Nephron (organoid): ENCODE results near the gene DNAL4.

Experiments used
- H3K27ac Mint-ChIP-seq, 3 experiments: 2 replicates each; pipeline ENCODE4 v1.8.0; 2020; ENCODE audit warnings: mixed read lengths in 3 of 3, mild to moderate bottlenecking in 2 of 3, moderate library complexity in 1 of 3
- H3K27me3 Mint-ChIP-seq: 2 replicates; pipeline ENCODE4 v1.8.0; 2021; ENCODE audit warnings: low read depth, mild to moderate bottlenecking, moderate library complexity, mixed read lengths
- H3K36me3 Mint-ChIP-seq: 2 replicates; pipeline ENCODE4 v1.8.0; 2020; ENCODE audit warnings: low read depth, mixed read lengths
- H3K4me1 Mint-ChIP-seq: 2 replicates; pipeline ENCODE4 v1.8.0; 2020; ENCODE audit warnings: mixed read lengths
- H3K4me3 Mint-ChIP-seq, 3 experiments: 2 replicates each; pipeline ENCODE4 v1.8.0; 2020; ENCODE audit warnings: mild to moderate bottlenecking in 3 of 3, mixed read lengths in 3 of 3, moderate library complexity in 2 of 3
- H3K9me3 Mint-ChIP-seq: 2 replicates; pipeline ENCODE4 v1.8.0; 2020; ENCODE audit warnings: mixed read lengths
- TF ChIP-seq, protein P1 (sequence below), 3 experiments: fragments of 200-600 bp; sonication (generic); IDR thresholded peaks; one replicate each; pipeline ENCODE4 v1.5.0; 2021; ENCODE audit warnings: antibody characterized with exemption in 3 of 3; ENCODE audit not compliant: unreplicated experiment in 3 of 3

The DNAL4 gene

GRCh38 chr22:38829485-38829884, 35.5 kb upstream of the DNAL4 start:
- TF ChIP-seq, protein P1, sequence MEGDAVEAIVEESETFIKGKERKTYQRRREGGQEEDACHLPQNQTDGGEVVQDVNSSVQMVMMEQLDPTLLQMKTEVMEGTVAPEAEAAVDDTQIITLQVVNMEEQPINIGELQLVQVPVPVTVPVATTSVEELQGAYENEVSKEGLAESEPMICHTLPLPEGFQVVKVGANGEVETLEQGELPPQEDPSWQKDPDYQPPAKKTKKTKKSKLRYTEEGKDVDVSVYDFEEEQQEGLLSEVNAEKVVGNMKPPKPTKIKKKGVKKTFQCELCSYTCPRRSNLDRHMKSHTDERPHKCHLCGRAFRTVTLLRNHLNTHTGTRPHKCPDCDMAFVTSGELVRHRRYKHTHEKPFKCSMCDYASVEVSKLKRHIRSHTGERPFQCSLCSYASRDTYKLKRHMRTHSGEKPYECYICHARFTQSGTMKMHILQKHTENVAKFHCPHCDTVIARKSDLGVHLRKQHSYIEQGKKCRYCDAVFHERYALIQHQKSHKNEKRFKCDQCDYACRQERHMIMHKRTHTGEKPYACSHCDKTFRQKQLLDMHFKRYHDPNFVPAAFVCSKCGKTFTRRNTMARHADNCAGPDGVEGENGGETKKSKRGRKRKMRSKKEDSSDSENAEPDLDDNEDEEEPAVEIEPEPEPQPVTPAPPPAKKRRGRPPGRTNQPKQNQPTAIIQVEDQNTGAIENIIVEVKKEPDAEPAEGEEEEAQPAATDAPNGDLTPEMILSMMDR (IDR thresholded peaks at IDR 0.05; ENCODE audit: unreplicated experiment in 3 of 3), result no peak
- peaks cover 16% of the 10 kb centered on the region for H3K27me3 Mint-ChIP-seq
- H3K4me3 Mint-ChIP-seq, result no peak overlapping the region

DNA sequence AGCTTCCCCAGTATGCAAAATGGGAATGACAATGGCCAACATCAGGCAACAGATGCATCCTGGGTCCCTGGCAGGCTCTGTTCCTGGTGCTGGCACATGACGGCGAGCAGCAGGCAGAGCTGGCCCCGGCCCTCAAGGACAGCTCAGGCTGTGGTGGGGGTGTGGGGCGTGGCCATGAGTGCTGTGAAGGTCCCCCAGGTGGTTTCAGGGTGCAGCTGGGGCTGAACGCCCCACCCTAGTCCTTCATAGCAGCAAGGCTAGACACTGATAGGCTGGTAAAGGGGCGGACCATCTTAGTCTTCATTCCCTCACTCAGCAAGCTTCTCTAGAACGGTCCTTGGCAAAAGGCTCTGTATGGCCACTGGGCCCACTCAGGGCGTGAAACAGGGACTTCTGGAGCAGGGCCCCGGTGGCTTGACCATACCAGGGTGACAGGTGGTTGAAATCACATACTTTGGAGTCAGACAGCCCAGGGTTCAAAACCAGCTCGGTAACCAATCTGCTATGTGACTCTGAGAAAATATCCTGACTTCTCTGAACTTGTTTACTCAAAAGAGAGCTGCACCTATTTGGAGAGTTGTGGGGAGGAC, 34.8 kb upstream of the DNAL4 start:
- TF ChIP-seq, protein P1 (IDR thresholded peaks at IDR 0.05; ENCODE audit: unreplicated experiment in 3 of 3), result no peak
- no peaks in the 10 kb centered on the region for H3K4me1 Mint-ChIP-seq

More at GRCh38 chr22:38829485-38829884, 35.5 kb upstream of the DNAL4 start:
- Mint-ChIP-seq H3K4me1 (no peaks in the 10 kb centered on the region), H3K27ac (no peak overlapping the region), H3K9me3 (no peaks in the 10 kb centered on the region), H3K36me3 (no peaks in the 10 kb centered on the region)

GRCh38 chr22:38828191-38828590, 34.2 kb upstream of the DNAL4 start:
- H3K36me3 Mint-ChIP-seq, result no peaks in the 10 kb centered on the region
- no peaks in the 10 kb centered on the region for H3K9me3 Mint-ChIP-seq
- no peak overlapping the region for H3K4me3 Mint-ChIP-seq
- no peak overlapping the region for H3K27ac Mint-ChIP-seq
- TF ChIP-seq, protein P1 (IDR thresholded peaks at IDR 0.05; ENCODE audit: unreplicated experiment in 3 of 3), result no peak
- H3K27me3 Mint-ChIP-seq, result peaks cover 16% of the 10 kb centered on the region
- H3K4me1 Mint-ChIP-seq, result no peaks in the 10 kb centered on the region

More for the DNA sequence above, 34.8 kb upstream of the DNAL4 start:
- Mint-ChIP-seq H3K36me3 (no peaks in the 10 kb centered on the region), H3K4me3 (no peak overlapping the region), H3K27ac (no peak overlapping the region), H3K9me3 (no peaks in the 10 kb centered on the region), H3K27me3 (peaks cover 16% of the 10 kb centered on the region)

GRCh38 chr22:38827510-38827909, 33.6 kb upstream of the DNAL4 start:
- Mint-ChIP-seq H3K4me3 (no peak overlapping the region), H3K36me3 (no peaks in the 10 kb centered on the region), H3K27me3 (peaks cover 16% of the 10 kb centered on the region), H3K27ac (no peak overlapping the region), H3K4me1 (no peaks in the 10 kb centered on the region), H3K9me3 (no peaks in the 10 kb centered on the region)
- TF ChIP-seq, protein P1 (IDR thresholded peaks at IDR 0.05; ENCODE audit: unreplicated experiment in 3 of 3), result no peak

- peaks cover 13% of the 10 kb centered on the region for H3K27me3 Mint-ChIP-seq
- H3K4me3 Mint-ChIP-seq, result no peak overlapping the region
- TF ChIP-seq, protein P1 (IDR thresholded peaks at IDR 0.05; ENCODE audit: unreplicated experiment in 3 of 3), result no peak
- no peak overlapping the region for H3K27ac Mint-ChIP-seq
- H3K9me3 Mint-ChIP-seq, result no peaks in the 10 kb centered on the region
- no peaks in the 10 kb centered on the region for H3K36me3 Mint-ChIP-seq
- H3K4me1 Mint-ChIP-seq, result no peaks in the 10 kb centered on the region
Measured at GRCh38 chr22:38826801-38827200, 32.9 kb upstream of the DNAL4 start.

- H3K4me3 Mint-ChIP-seq, result no peak overlapping the region
- H3K27ac Mint-ChIP-seq, result no peak overlapping the region
- TF ChIP-seq, protein P1 (IDR thresholded peaks at IDR 0.05; ENCODE audit: unreplicated experiment in 3 of 3), result no peak
- no peaks in the 10 kb centered on the region for H3K4me1 Mint-ChIP-seq
- H3K36me3 Mint-ChIP-seq, result no peaks in the 10 kb centered on the region
- no peaks in the 10 kb centered on the region for H3K9me3 Mint-ChIP-seq
- H3K27me3 Mint-ChIP-seq, result peaks cover 10% of the 10 kb centered on the region
Measured at GRCh38 chr22:38826386-38826785, 32.4 kb upstream of the DNAL4 start.
